NOMO-1 treated with DMSO at 0.1 percent for 48 hours (cell line): ENCODE results near the gene PHF23.
A peak's percentile ranks its signal among the peaks of the same experiment; 100 is the strongest.
"Not testable (repeated sequence)": the region's sequence is repeated elsewhere in the genome, so short reads cannot be mapped to it uniquely, and the experiment has no call there.

Source experiments
- DNase-seq: peaks from one replicate; lab custom pipeline; 2025; ENCODE audit not compliant: unreplicated experiment; lab: John Stamatoyannopoulos, UW

PHF23 gene

DNA sequence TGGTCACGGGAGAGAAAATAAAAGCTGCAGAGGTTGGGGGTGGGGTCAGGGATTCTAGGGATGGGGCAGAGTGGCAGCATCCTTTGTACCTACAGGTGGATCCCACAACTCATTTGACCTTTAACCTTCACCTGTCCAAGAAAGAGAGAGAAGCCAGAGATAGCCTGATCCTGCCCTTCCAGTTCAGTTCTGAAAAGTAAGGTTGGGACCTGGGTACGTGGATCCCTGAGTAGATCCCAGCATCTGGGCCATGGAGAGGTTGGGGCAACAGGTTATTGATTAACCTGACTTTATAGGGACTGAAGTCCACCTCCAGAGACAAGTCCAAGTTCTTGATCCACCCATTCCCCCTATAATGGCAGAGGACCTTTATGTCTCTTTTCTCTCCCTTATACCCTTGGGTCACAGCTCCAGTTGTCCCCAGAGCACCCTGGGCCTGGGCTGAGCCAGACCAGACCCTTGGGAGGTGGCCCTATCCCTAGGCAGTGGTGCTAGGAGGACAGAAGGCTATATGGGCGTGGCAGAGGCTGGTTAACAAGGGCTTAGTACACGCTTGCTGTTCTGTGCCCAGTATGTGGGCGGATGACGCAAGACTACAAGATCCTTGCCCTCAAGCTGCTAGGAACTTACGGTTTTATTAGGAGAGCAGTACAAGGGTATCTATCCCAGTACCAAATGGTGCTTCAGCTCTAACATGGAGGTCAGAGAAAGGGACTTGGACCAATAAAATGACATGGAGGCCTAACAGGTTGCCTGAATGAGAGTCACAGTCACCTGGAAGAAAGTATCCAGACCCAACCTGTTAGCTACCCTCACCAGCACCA, 19.7 kb upstream of the PHF23 start:
- DNase-seq: no peak

DNA sequence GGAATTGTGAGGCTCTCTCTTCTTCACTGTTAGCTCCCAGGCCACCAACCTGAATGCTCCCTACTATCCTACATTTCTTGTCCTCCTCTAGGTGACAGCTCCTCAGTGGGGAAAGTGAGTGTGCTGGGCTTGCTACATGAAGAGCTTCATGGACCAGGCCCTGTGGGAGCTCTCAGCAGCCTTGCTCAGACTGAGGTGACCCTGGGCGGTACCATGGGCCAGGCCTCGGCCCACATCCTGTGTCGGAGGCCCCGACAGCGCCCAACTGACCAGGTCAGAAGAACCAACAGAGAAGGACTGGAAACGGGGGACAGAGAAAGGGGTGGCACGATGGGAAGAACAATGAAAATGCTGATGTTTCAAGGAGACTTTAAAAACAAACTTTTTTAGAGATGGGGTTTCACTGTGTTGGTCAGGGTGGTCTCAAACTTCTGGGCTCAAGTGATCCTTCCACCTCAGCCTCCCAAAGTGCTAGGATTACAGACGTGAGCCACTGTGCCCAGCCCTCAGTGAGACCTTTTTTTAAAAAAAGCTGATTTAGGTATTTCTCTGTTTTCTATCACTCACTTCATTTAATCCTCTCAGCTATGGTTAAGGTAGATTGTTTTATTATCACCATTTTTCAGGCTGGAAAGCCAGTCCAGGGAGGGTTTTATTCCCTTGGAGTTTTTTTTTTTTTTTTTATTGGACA, 17.7 kb upstream of the PHF23 start:
- DNase-seq: no peak

DNA sequence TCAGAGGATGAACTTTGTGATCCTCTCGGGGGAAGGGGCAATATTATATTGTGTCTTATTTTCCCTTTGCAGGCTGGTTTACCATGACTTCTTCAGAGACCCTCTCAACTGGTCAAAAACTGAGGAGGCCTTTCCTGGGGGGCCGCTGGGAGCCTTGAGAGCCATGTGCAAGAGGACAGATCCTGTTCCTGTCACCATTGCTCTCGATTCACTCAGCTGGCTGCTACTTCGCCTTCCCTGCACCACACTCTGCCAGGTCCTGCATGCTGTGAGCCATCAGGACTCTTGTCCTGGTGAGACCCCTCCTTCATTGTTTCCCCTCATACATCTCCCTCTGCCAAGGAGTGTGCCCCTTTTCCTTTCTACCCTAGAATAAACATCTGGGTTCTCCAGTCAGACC, 15.3 kb upstream of the PHF23 start:
- no peak for DNase-seq

DNA sequence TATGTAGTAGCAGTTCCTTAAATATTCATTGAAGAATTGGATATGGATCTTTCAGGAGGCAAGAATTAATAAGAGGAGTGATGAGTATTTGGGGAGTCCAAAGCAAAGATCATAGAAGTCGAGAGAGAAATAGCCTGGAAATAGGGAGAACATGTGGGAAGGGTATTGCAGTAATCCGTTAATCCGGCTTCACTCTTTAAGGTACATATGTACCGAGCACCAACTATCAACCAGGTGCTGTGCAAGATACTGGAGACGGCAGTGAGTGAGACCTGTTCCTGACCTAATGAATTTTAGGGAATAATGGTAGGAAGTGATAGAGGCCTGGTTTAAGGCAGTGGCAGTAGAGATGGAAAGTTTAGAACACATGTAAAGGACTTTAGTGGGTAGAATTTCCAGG, 13.8 kb upstream of the PHF23 start:
- DNase-seq: no peak

DNA sequence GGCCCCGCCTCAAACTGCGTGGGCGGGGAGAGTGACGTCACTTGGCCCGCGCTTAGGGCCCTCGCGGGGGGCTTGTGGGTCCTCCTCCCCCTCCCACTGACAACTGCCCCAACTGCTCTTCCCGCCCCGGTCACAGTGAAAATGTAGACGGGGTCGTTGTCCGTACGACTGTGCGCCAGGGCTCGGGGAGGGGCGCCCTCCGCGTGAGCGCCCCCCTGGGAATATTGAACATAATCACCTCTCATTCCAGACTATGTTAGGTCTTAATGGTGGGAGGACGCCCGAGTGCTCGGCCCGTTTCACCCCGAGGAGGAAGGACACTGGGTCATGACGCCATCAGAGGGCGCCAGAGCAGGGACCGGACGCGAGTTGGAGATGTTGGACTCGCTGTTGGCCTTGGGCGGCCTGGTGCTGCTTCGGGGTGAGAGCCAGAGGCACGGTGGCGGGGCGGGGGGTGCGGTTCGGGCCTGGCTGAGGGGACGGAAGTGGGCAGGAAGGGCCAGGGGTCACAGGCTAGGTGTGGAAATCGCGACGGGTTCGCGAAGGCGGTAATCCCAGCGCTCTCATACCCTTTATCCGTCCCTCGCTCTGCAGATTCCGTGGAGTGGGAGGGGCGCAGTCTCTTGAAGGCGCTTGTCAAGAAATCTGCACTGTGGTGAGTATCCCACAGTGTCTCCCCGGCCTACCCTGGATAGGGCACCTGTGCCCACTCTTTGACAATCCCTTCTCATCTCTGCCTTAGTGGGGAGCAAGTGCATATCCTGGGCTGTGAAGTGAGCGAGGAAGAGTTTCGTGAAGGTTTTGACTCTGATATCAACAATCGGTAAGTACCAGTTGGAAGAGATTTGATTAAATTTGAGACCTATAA, 13.2 kb upstream of the PHF23 start, which contains the start of gene ELP5:
Gene ELP5, plus strand, starts transcription at position 40 of the 868 bp plus-strand sequence. Its CDS starts 336 bp downstream, at position 376.
- peak; percentile 91 for DNase-seq

DNA sequence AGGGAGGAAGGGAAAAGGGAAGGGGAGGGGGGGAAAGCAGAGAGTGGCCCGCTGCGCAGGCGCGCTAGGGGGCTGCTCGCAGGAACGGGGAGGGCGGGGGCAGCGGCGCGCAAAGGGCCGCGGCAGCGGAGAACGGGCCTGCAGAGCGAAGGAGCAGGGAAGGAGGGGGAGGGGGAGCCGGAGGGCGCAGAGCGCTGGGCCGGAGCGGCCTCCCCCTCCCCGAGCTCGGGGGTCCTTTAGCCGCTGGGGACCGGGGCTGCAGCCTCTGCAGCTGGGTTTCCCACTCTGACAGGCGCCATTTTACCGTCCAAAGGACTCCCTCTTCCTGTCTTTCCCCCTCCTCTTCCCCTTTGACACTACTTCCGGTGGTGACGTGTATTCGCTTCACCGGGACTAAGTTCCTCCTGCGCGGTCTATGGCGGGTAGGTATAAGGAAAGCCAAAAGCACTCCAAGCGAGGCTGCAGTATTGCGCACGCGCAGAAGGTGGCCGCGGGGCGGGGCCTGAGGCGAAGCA, 12.5 kb upstream of the PHF23 start, which contains the start of gene CTDNEP1:
Gene CTDNEP1, minus strand, starts transcription at position 74 of the 515 bp plus-strand sequence. CDS start 438 bp downstream, outside the sequence.
- DNase-seq: peak; percentile 98

DNA sequence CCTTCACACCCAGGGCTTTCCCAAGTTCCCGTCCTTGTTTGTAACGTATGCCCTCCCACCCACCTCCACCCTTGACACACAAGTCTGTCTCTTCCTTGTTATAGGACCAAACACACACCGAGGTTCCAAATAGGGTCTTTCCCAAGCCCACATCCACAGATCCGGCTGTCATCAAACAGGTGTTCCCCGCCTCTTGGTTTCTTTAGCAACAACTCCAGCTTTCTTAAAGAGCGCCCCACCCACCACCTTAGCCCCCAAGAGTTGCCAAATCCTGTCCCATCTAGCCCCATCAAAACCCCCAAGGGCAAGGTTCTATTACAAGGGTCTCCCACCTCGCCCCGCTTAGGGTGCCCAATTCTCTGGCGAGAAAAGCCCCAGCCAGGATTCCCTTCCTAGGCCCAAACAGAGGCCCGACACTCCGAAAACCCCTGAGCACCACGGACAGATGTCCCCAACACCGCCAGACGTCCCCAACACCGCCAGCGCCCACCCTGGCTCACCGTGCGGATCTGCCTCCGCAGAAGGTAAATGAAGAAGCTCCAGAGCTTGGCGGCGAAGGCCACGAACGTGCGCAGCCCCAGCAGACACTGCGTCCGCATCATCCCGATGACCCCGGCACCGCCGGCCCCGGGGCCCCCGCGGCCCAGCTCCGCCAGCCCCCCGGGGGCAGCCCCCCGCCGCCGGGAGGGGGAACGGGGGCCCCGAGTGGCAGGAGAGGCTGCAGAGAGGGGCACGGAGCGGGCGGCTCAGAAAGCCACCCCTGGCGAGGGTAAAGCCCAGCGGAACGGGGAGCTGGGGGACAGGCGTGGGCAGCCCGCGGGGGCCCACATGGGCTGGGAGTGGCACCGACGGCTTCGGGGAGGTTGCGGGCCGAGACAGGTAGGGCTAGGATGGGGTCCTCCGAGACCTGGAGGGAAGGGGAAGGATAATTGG, 11.7 kb upstream of the PHF23 start:
- DNase-seq: no peak

DNA sequence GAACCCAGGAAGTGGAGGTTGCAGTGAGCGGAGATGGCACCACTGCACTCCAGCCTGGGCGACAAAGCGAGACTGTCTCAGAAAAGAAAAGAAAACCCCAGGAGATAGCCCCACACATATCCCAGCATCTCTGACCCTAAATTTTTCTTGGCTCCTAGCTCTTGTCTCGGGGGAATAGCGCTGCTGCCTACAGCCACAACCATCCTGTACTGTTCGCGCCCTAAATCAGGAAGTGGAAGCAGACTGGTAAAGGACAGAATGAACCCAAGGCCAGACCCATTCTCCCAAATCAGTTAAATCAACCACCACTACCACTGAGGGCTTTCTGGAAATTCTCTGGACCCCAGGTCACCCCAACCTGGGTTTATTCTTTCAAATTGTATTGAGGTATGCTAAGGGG, 10.6 kb upstream of the PHF23 start:
- peak; percentile 36 for DNase-seq

DNA sequence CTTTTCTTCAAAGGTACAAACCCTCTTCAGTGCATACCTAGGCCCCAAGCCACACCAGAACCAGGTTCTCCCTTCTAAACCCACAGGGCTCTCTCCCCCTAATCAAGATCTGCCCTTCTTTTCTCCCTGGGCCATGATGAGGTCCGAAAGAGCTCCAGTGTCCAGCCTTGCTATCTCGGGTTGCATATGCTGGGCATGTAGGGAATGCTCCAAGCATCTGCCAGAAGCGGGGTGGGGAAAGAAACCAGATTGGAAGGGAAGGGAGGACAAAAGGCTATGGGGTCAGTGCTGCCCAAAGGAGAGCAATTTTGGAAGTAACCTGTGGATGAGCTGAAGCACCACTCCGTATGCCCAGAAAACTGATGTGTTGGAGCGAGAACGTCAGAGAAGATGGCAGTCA, 10.0 kb upstream of the PHF23 start:
- DNase-seq: no peak

DNA sequence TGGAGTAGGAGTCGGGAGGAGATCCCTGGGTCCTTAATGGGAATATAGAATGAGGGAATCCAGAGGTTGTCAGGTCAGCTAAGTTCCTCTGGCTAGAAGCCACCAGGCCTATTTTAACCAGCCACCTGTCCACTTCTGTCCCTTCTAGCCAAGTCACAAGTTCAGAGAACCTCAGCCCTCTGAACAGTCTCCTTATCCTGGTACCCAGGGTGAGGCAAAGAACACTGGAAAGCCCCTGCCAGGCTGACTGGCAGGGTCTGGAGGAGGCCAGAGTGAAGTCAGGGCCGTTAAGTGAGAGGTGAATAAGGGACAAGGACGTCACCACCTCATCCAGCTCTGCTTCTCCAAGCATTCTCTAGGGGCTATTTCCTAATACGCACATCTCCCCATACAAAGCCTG, 9.5 kb upstream of the PHF23 start:
- no peak for DNase-seq

DNA sequence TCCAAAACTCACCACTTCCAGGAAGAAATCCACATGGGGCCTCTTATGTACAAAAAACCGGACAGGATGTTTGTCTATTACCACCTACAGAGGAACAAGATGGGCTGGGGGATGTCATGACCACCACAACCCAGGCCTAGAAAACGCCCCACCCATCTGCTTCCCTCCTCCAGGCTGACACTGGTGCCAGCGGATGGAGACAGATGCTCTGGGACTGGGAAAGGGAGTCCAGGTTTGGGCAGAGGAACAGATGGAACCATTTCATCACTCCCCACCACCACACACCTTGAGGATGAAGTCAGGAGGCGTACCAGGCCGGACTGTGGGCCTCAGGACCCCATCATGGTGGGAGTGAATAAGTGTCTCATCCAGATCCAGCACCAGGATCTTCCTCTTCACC, 7.5 kb upstream of the PHF23 start:
- no peak for DNase-seq

DNA sequence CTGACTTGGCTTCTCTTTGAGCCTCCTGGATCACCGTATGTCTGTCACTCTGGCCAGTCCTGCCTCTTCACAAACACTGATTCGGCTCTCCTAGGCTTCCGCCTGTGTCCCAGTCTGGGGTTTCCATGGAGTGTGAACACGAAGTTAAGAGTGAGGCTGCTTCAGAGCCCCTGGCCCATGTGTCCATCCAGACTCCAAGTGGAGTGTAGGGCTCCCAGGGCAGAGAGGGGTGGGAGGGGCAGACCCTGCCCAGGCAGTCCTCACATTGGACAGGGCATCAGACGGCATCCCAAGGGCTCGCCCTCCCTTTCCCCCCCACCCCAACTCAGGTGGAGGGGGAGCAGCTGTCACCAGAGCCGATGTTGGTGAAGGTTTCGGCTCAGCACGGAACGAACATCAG, 4.6 kb upstream of the PHF23 start:
- not testable (repeated sequence) for DNase-seq

DNA sequence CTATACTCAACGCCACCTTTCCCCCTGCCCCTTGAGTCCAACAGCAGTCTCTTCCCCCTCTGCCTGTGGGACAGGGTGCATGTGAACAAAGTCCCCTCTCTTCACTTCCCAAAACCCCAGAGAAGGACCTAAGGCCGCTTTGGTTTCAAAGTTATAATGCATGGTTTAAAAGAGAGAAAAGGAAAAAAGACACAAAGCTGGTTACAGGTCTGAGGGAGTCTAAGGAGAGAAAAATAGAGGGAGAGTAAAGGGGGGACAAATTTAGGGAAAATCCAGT, 4.1 kb upstream of the PHF23 start:
- no peak for DNase-seq

DNA sequence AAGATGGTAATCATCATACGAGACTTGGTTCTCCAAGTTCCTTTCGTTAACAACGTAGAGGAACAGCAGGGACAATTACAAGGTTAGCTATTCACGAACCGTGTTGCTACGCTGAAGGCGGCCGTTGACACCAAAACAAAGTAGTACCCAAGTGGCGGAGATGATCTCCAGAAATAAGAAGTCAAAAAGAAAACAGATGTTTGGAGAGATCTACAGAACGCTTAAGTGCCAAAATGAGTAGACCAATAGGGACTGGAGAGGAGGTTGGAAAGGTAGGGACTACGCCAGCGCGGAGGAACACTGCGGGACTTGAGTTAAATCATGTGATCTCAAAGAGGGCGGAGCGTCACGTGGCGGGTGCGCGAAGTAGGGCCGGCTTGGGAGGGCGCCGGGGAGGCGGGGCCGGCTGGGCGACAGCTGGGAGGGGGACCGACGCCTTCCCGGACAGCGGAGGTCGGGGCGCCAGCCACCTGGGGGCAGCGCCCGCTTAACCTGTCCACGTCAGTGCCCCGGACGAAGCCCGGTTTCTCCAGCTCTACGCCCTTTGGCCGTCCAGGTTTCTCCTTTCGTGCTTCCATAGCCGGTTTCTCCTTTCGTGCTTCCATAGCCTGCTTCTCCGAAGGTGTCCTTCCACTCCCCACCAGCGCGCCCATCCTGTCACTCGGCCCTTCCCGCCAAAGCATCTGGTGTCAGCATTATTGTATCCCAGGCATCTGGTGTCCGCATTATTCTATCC, 3.6 kb upstream of the PHF23 start:
- peak; percentile 87 for DNase-seq

DNA sequence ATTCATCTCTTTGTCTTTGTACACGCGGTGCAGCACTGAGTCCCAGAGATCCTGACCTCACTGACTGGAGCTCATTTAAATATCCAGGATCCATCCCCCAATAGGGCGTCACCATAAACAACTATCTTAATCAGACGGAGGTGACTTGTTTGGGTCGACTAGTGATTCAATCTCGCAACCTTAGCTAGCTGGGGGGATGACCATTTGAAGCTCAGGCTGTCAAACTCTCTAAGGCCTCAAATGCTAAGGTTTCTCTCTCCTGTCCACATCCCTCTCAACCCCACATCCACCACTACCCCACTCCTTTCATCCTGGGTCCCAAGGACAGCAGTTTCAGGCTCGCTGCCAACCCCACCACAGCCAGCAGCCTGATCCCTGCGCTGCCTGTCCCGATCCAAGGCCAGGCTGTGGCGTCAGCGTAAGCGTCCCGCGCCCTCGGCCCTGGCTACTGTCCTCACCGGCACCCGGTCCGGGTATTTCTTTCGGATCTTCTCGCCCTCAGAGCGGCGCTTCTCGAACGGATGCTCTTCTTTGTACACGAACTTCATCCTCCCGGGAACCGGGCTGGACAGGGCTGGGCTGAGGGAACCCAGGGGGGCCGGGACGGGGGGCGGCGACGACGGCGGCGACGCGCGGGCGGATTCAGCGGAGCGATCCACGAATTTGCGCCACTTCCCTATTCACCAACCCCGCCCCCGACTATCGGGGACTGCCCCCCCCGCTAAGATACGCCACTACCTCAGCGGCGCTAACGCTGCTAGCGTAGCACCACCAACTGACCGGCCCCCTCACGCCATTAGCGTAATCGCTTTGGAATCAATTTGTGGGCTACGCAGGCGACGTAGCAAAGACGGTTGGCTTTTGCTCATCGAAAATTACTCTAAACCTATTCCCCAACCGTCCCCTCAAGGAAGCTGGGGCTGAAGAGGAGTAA, 2.8 kb upstream of the PHF23 start, which contains the start of gene GABARAP:
Gene GABARAP, minus strand, starts transcription at position 667 of the 934 bp plus-strand sequence. Its CDS starts 119 bp downstream, at position 548.
- peak; percentile 74 for DNase-seq

DNA sequence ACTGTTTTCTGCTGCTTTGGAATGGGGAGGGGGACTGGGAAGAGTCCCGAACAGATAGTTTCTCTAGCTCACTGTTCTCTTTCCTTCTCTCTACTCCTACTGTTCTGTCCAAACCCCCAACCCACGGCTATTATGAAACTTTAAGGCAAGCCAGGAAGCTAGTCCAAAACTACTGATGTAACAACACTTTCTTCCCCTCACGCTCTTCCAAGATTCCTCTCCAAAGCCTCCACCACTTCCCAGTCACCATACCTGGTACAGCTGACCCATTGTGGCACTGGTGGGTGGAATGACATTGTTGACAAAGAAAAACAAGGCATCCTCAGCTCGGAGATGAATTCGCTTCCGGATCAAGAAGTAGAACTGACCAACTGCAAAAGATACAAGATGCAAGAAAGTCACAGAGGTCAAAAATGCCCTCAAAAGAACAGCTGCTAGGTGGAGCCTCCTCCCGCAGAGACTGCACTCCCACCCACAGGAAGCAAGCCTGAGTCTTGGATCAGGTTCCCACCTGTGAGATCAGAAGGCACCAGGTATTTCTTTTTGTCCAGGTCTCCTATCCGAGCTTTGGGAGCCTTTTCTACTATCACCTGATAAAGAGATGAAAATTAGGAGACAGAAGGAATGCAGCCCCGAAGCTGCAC, 2.0 kb upstream of the PHF23 start:
- DNase-seq: no peak

DNA sequence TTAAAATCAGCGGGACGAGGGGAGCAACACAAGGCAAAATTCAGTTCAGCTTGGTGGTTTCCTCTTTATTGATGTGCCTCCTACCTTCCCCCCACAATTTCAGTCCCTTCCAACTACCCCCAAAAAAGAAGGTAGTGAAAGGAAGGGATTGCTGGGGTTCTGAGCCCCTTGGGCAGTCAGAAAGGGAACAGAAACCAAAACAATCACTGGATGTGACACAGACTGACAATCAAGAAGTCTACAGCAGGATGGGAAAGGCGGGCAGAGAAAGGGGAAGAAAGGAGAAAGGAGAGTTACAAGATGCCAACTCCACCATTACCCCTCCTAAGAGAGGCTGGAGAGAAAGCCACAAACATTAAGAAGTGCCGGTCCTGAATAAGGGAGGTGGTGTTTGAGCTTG, 1.1 kb upstream of the PHF23 start:
- peak; percentile 85 for DNase-seq
